ENCODE data around the gene CUL3.

DNA sequence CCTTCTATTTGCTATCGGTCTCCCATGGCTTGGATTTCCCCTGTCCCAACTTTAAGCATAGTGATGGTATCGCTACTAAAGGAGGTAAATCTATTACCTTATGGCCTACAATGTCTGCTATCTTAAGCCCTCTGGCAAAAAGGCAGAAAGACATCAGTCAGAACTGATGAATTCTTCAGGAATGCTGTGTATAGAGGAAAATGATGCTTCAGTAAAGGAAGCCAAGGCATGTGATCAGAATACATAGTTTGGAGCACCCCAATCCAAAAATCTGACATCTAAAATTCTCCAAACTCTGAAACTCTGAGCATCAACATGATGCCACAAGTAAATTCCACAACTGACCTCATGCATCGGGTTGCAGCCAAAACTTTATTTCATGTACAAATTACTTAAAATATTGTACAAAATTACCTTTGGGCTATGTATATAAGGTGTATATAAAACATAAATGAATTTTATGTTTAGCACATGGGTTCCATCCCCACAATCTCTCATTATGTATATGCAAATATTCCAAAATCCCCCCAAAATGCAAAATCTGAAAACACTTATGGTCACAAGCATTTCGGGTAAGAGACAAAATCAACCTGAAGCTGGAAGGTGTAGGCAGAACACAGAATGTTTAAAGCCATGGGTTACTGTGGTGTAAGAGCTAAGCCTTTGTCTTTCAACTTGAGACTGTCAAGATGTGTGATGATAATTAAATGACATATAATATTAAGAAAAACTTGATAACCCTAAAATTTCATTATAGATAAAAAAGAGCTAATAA is 66.2 kb downstream of the CUL3 start:
- TF ChIP-seq, protein P1, sequence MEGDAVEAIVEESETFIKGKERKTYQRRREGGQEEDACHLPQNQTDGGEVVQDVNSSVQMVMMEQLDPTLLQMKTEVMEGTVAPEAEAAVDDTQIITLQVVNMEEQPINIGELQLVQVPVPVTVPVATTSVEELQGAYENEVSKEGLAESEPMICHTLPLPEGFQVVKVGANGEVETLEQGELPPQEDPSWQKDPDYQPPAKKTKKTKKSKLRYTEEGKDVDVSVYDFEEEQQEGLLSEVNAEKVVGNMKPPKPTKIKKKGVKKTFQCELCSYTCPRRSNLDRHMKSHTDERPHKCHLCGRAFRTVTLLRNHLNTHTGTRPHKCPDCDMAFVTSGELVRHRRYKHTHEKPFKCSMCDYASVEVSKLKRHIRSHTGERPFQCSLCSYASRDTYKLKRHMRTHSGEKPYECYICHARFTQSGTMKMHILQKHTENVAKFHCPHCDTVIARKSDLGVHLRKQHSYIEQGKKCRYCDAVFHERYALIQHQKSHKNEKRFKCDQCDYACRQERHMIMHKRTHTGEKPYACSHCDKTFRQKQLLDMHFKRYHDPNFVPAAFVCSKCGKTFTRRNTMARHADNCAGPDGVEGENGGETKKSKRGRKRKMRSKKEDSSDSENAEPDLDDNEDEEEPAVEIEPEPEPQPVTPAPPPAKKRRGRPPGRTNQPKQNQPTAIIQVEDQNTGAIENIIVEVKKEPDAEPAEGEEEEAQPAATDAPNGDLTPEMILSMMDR (IDR thresholded peaks at IDR 0.05 in 4 of 5, conservative IDR thresholded peaks at IDR 0.05 in 1 of 5) = no peak
- TF ChIP-seq POLR2A (IDR thresholded peaks at IDR 0.05) = no peak

Measured in gastrocnemius medialis (tissue), 4 donors.